DND-41 (cell line): ENCODE data around the gene C22orf15.

Source experiments
- ATAC-seq: fragments of 200-7000 bp; cut with Tn5 transposase; 3 replicates; pipeline ENCODE4 v1.9.1; 2021; ENCODE audit warnings: low read depth; ENCODE audit not compliant: insufficient read depth
- DNase-seq: peaks from one replicate; pipeline ENCODE4 v3.0.0-alpha.2; 2020
- H2AFZ ChIP-seq: 2 replicates; pipeline ENCODE4 v1.6.0; 2012; ENCODE audit warnings: low read depth, low read length
- H3K27ac ChIP-seq: 2 replicates; pipeline ENCODE4 v1.5.1; 2012; ENCODE audit warnings: low read length, inconsistent platforms
- H3K27me3 ChIP-seq: fragments of 200-600 bp; sonication (generic); 2 replicates; pipeline ENCODE4 v1.6.0; 2012; ENCODE audit warnings: low read length, mild to moderate bottlenecking, inconsistent platforms; ENCODE audit not compliant: insufficient read depth, poor library complexity
- H3K36me3 ChIP-seq: 2 replicates; pipeline ENCODE4 v1.5.1; 2012; ENCODE audit warnings: low read length, inconsistent platforms; ENCODE audit not compliant: insufficient read depth
- H3K4me1 ChIP-seq: 2 replicates; pipeline ENCODE4 v1.5.1; 2012; ENCODE audit warnings: mild to moderate bottlenecking, low read length; ENCODE audit not compliant: insufficient read depth
- H3K4me2 ChIP-seq: 2 replicates; pipeline ENCODE4 v1.6.0; 2012; ENCODE audit warnings: mild to moderate bottlenecking, moderate library complexity, low read length, inconsistent platforms; ENCODE audit not compliant: insufficient read depth
- H3K4me3 ChIP-seq, 2 experiments: fragments of 200-600 bp in 1 of 2; shearing (Covaris generic) in 1 of 2; 2 replicates each; pipeline ENCODE4 v1.5.1; 2012 to 2016; ENCODE audit warnings: inconsistent platforms in 2 of 2, low read length in 2 of 2, mild to moderate bottlenecking in 2 of 2, low read depth in 1 of 2, moderate library complexity in 1 of 2
- H3K79me2 ChIP-seq: 2 replicates; pipeline ENCODE4 v1.6.0; 2012; ENCODE audit warnings: low read length, inconsistent platforms; ENCODE audit not compliant: insufficient read depth
- H3K9ac ChIP-seq: 2 replicates; pipeline ENCODE4 v1.6.0; 2012; ENCODE audit warnings: low read depth, mild to moderate bottlenecking, inconsistent platforms, low read length, moderate library complexity
- H3K9me3 ChIP-seq: 2 replicates; pipeline ENCODE4 v1.5.1; 2012; ENCODE audit warnings: low read length, moderate library complexity, mild to moderate bottlenecking, inconsistent platforms; ENCODE audit not compliant: insufficient read depth, severe bottlenecking
- H4K20me1 ChIP-seq: 2 replicates; pipeline ENCODE4 v1.6.0; 2012; ENCODE audit warnings: low read length; ENCODE audit not compliant: insufficient read depth
- EZH2 ChIP-seq: IDR thresholded peaks from 3 replicates; pipeline ENCODE4 v1.6.1; 2012; ENCODE audit warnings: borderline replicate concordance, low read depth, mild to moderate bottlenecking, moderate library complexity, low read length, inconsistent platforms; ENCODE audit not compliant: severe bottlenecking
- TF ChIP-seq, protein P1 (sequence below): IDR thresholded peaks from 2 replicates; pipeline ENCODE4 v1.5.1; 2012; ENCODE audit warnings: borderline replicate concordance, low read length, moderate library complexity, mild to moderate bottlenecking; ENCODE audit not compliant: poor library complexity, severe bottlenecking; ENCODE audit errors: extremely low read depth

Gene C22orf15

DNA sequence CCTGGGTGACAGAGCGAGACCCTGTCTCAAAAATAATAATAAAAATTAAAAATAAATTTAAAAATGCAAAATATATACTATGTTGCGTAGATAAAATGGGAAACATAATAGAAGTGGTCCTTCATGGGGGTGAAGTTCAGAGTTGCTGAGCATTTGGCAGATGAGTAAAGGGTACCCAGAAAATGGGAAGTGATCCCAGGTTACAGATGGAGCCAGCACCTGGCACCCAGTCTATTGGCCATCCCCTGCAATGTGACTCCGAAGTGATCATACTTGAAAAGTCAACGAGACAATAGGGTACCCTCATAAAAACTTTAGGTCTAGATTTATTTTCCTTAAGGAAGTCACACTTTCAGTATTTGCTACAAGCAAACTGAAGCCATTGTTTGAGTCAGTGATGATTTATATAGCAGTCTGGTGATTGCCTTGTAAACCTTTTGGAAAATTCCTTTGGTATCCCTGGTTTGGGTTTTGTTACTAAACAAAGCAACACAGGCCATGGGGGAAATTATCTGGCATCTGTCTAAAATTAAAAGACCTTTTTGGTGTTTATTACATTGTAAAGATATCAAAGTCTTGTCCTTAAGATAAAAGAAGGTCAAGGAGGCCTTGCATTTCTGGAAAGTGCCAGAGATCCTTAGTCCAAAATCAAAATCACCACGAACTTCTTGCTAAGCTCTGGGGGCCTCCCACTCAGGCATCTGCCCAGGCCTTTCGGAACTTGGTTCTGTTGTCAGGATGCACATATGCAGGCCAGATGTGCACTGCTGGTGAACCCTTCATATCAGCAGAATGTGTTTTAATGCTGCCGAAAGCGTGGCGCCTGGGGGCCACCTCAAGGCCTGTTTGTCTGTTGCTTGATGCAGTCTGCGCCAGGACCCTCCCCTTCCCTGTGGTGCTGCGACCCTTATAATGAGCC, 28.3 kb downstream of the C22orf15 start:
- peaks cover 57% of the 10 kb centered on the region for H4K20me1 ChIP-seq
- no peaks in the 10 kb centered on the region for H3K27me3 ChIP-seq
- H3K4me2 ChIP-seq: no peak overlapping the region
- no peak overlapping the region for H3K4me3 ChIP-seq
- TF ChIP-seq, protein P1, sequence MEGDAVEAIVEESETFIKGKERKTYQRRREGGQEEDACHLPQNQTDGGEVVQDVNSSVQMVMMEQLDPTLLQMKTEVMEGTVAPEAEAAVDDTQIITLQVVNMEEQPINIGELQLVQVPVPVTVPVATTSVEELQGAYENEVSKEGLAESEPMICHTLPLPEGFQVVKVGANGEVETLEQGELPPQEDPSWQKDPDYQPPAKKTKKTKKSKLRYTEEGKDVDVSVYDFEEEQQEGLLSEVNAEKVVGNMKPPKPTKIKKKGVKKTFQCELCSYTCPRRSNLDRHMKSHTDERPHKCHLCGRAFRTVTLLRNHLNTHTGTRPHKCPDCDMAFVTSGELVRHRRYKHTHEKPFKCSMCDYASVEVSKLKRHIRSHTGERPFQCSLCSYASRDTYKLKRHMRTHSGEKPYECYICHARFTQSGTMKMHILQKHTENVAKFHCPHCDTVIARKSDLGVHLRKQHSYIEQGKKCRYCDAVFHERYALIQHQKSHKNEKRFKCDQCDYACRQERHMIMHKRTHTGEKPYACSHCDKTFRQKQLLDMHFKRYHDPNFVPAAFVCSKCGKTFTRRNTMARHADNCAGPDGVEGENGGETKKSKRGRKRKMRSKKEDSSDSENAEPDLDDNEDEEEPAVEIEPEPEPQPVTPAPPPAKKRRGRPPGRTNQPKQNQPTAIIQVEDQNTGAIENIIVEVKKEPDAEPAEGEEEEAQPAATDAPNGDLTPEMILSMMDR: no peak
- TF ChIP-seq EZH2: no peak
- H3K9ac ChIP-seq: no peak overlapping the region
- H3K27ac ChIP-seq: no peak overlapping the region
- DNase-seq (no peak), ATAC-seq (no peak)
- H3K4me1 ChIP-seq: peaks cover 35% of the 10 kb centered on the region
- peaks cover 71% of the 10 kb centered on the region for H3K36me3 ChIP-seq
- H2AFZ ChIP-seq: no peak overlapping the region
- no peaks in the 10 kb centered on the region for H3K9me3 ChIP-seq
- peaks cover 66% of the 10 kb centered on the region for H3K79me2 ChIP-seq

- Histone ChIP-seq H3K9me3 (no peaks in the 10 kb centered on the region), H3K79me2 (peaks cover 65% of the 10 kb centered on the region), H3K9ac (no peak overlapping the region), H3K4me2 (no peak overlapping the region), H3K4me3 (no peak overlapping the region), H2AFZ (no peak overlapping the region), H3K27ac (no peak overlapping the region), H4K20me1 (peaks cover 64% of the 10 kb centered on the region), H3K4me1 (peaks cover 28% of the 10 kb centered on the region), H3K36me3 (peaks cover 78% of the 10 kb centered on the region), H3K27me3 (no peaks in the 10 kb centered on the region)
- TF ChIP-seq EZH2: no peak
- TF ChIP-seq, protein P1: no peak
- DNase-seq (no peak), ATAC-seq (no peak)
These were observed 29.2 kb downstream of the C22orf15 start for GRCh38 chr22:23791738-23792645.

DNA sequence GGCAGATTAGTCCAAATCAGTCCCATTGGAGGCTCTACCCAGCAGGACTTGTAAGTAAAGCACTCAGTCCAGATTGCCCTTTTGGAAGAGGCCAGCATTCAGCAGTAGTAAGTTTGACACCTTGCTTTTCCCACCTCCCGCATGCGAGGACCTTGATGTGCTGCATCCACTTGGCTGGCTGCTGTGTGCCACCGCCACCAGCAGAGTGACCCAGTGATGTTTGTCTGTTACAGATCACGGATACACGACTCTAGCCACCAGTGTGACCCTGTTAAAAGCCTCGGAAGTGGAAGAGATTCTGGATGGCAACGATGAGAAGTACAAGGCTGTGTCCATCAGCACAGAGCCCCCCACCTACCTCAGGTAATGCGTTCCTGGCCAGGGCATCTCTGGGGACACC, 30.5 kb downstream of the C22orf15 start:
- Histone ChIP-seq H2AFZ (no peak overlapping the region), H3K36me3 (peaks cover 84% of the 10 kb centered on the region), H3K9me3 (no peaks in the 10 kb centered on the region), H4K20me1 (peaks cover 53% of the 10 kb centered on the region), H3K9ac (no peak overlapping the region), H3K79me2 (peaks cover 53% of the 10 kb centered on the region), H3K27me3 (no peaks in the 10 kb centered on the region), H3K4me1 (peaks cover 19% of the 10 kb centered on the region), H3K4me2 (no peak overlapping the region), H3K27ac (no peak overlapping the region), H3K4me3 (no peak overlapping the region)
- DNase-seq (no peak), ATAC-seq (no peak)
- TF ChIP-seq, protein P1: no peak
- TF ChIP-seq EZH2: no peak
